DOHH2 (cell line): Measurements from ENCODE around the gene ITGA1.

ENCODE experiments used
- CTCF ChIP-seq: fragments of 200-600 bp; sonication (generic); IDR thresholded peaks from one replicate; pipeline ENCODE4 v1.5.1; 2014; ENCODE audit warnings: antibody characterized with exemption, mild to moderate bottlenecking, low read depth, low read length; ENCODE audit not compliant: poor library complexity, severe bottlenecking
- EZH2phosphoT487 ChIP-seq: fragments of 200-600 bp; sonication (generic); IDR thresholded peaks from 2 replicates; pipeline ENCODE4 v1.6.1; 2017; ENCODE audit warnings: borderline replicate concordance, mild to moderate bottlenecking, antibody characterized with exemption, low read length, moderate library complexity, mixed read lengths

- TF ChIP-seq CTCF (no peak), EZH2phosphoT487 (no peak)
Measured at GRCh38 chr5:52856564-52856963, 68.8 kb downstream of the ITGA1 start.
